Activated T-cell treated with anti-CD3 and anti-CD28 coated beads for 1 hour (primary cell): ENCODE data around the gene POTEI.
"Not testable (repeated sequence)": the region's sequence is repeated elsewhere in the genome, so short reads cannot be mapped to it uniquely, and the experiment has no call there.

Experiments
- DNase-seq: peaks from one replicate; pipeline ENCODE4 v3.0.0-alpha.2; 2020; ENCODE audit warnings: low read depth

The POTEI gene

GRCh38 chr2:130455413-130455812 lies 53.7 kb downstream of the POTEI start:
- DNase-seq, result not testable (repeated sequence)

- not testable (repeated sequence) for DNase-seq
Measured at GRCh38 chr2:130454712-130455083, 54.4 kb downstream of the POTEI start.

GRCh38 chr2:130453955-130454711 lies 55.0 kb downstream of the POTEI start:
- not testable (repeated sequence) for DNase-seq

- not testable (repeated sequence) for DNase-seq
Measured at GRCh38 chr2:130452897-130453296, 56.2 kb downstream of the POTEI start.

GRCh38 chr2:130451823-130452222 lies 57.3 kb downstream of the POTEI start:
- not testable (repeated sequence) for DNase-seq

- DNase-seq, result not testable (repeated sequence)
Measured at GRCh38 chr2:130451278-130451677, 57.9 kb downstream of the POTEI start.

- not testable (repeated sequence) for DNase-seq
Measured at GRCh38 chr2:130450366-130450765, 58.8 kb downstream of the POTEI start.

- not testable (repeated sequence) for DNase-seq
Measured at GRCh38 chr2:130427631-130428030, 81.5 kb downstream of the POTEI start.

- DNase-seq, result not testable (repeated sequence)
Measured at GRCh38 chr2:130418845-130419244, 90.3 kb downstream of the POTEI start.

GRCh38 chr2:130416693-130417092 lies 92.4 kb downstream of the POTEI start:
- not testable (repeated sequence) for DNase-seq
